C4-2B (cell line): Measurements from ENCODE around the gene C3orf33.

ENCODE experiments used
- H3K27ac ChIP-seq: fragments of 450-650 bp; 2 replicates; pipeline ENCODE4 v1.5.1; 2017
- CTCF ChIP-seq: fragments of 450-650 bp; conservative IDR thresholded peaks from 2 replicates; pipeline ENCODE4 v1.5.1; 2017; ENCODE audit warnings: mild to moderate bottlenecking
- ZFX ChIP-seq: fragments of 450-650 bp; IDR thresholded peaks from 2 replicates; pipeline ENCODE4 v1.6.1; 2017

C3orf33 gene

GRCh38 chr3:155805204-155805801 lies 775 bp downstream of the C3orf33 start:
- peak overlapping the region; percentile 84 for H3K27ac ChIP-seq
- TF ChIP-seq ZFX (no peak), CTCF (no peak)

GRCh38 chr3:155804323-155804722 lies 1.8 kb downstream of the C3orf33 start:
- H3K27ac ChIP-seq = no peak overlapping the region
- no peak for TF ChIP-seq CTCF
- no peak for TF ChIP-seq ZFX

GRCh38 chr3:155792532-155792931 lies 13.5 kb downstream of the C3orf33 start:
- no peak overlapping the region for H3K27ac ChIP-seq
- TF ChIP-seq ZFX = no peak
- TF ChIP-seq CTCF = no peak

- no peak overlapping the region for H3K27ac ChIP-seq
- no peak for TF ChIP-seq CTCF
- no peak for TF ChIP-seq ZFX
Measured at GRCh38 chr3:155791190-155791589, 14.9 kb downstream of the C3orf33 start.

- no peak overlapping the region for H3K27ac ChIP-seq
- no peak for TF ChIP-seq CTCF
- TF ChIP-seq ZFX = no peak
Measured at GRCh38 chr3:155790272-155790925, 15.7 kb downstream of the C3orf33 start.

- TF ChIP-seq ZFX = no peak
- no peak for TF ChIP-seq CTCF
- H3K27ac ChIP-seq = no peak overlapping the region
Measured at GRCh38 chr3:155785662-155786295, 20.3 kb downstream of the C3orf33 start.

GRCh38 chr3:155782390-155782953 lies 23.6 kb downstream of the C3orf33 start:
- H3K27ac ChIP-seq = no peak overlapping the region
- TF ChIP-seq CTCF (no peak), ZFX (no peak)
